ENCODE measurements around the gene LGI4.

DNA sequence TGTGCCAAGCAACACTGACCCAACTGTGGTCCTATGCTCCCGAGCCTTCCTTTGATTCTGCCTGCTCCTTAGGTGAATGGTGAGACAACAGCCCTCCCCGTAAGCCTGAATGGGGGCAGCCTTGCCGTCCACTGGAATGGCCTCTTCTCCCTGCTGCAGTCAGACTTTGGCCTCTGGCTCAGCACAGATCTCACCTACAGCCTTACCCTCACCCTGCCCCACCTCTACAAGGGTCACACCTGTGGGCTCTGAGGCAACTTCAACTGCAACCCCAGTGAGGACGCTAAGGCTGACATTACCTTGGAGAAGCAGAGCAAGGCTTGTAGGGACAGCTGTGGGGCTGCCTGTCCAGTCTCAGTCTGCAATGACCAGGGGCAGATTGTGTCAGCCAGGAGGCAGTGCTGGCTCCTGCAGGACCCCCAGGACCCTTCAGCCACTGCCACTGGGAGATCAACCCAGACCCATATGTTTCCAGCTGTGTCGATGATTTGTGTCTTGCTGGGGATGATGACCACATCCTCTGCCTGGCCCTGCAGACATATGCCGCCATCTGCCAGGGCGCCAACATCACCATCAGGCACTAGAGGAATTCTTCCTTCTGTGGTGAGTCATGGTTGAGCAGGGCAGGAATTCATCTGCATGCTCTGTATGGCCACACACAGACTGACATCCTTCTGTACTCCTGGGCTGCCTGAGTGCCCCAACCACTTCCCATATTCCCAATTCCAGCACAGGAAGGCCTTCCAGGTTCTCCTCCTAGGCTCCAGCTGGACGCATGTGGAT, 46.5 kb downstream of the LGI4 start:
- no peak for TF ChIP-seq EZH2 (IDR thresholded peaks at IDR 0.05; ENCODE audit: insufficient read depth, low read length)
- TF ChIP-seq, protein P1, sequence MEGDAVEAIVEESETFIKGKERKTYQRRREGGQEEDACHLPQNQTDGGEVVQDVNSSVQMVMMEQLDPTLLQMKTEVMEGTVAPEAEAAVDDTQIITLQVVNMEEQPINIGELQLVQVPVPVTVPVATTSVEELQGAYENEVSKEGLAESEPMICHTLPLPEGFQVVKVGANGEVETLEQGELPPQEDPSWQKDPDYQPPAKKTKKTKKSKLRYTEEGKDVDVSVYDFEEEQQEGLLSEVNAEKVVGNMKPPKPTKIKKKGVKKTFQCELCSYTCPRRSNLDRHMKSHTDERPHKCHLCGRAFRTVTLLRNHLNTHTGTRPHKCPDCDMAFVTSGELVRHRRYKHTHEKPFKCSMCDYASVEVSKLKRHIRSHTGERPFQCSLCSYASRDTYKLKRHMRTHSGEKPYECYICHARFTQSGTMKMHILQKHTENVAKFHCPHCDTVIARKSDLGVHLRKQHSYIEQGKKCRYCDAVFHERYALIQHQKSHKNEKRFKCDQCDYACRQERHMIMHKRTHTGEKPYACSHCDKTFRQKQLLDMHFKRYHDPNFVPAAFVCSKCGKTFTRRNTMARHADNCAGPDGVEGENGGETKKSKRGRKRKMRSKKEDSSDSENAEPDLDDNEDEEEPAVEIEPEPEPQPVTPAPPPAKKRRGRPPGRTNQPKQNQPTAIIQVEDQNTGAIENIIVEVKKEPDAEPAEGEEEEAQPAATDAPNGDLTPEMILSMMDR (IDR thresholded peaks at IDR 0.05; ENCODE audit: insufficient read depth, low read depth, low read length): no peak
